Left lung (tissue), 10 donors: ENCODE results near the gene LRMDA. TPM values are rescaled to one million over a fixed set of nuclear protein-coding genes. Genes with fewer than 3 reads are reported as not detected.

Experiments used
- ATAC-seq: fragments of 200-7000 bp; cut with Tn5 transposase; one replicate; pipeline ENCODE4 v1.9.1; 2020; ENCODE audit warnings: moderate library complexity
- DNase-seq, 4 donors: peaks; one replicate each; pipeline ENCODE4 v3.0.0-alpha.2; 2013 to 2020
- H3K27ac ChIP-seq, 2 donors: fragments of 200-600 bp; sonication (generic) in 1 of 2; one replicate each; pipeline versions ENCODE4 v1.5.0 to v1.8.0; 2020 to 2021
- H3K27me3 ChIP-seq, 2 donors: fragments of 200-600 bp; sonication (generic) in 1 of 2; one replicate each; pipeline versions ENCODE4 v1.5.0 to v1.8.0; 2020 to 2021
- H3K36me3 ChIP-seq, 2 donors: fragments of 200-600 bp; sonication (generic) in 1 of 2; one replicate each; pipeline versions ENCODE4 v1.5.0 to v1.8.0; 2020 to 2021
- H3K4me1 ChIP-seq, 2 donors: fragments of 200-600 bp; one replicate each; pipeline ENCODE4 v1.8.0; 2021
- H3K4me3 ChIP-seq, 2 donors: fragments of 200-600 bp; sonication (generic) in 1 of 2; one replicate each; pipeline versions ENCODE4 v1.5.0 to v1.8.0; 2020 to 2021; ENCODE audit warnings: mild to moderate bottlenecking in 1 of 2
- H3K9me3 ChIP-seq, 2 donors: fragments of 200-600 bp; sonication (generic) in 1 of 2; one replicate each; pipeline versions ENCODE4 v1.5.0 to v1.8.0; 2020 to 2021
- intact Hi-C, 2 donors: fragments of 100-400 bp; cut with DNase I; formaldehyde crosslinking; loops; one replicate each; pipeline versions ENCODE4 v1.11.2 to v1.14.2; 2022
- polyA plus RNA-seq, 6 donors: library from polyadenylated mRNA; unstranded; fragments of 120-200 nt; gene quantifications; one replicate each; pipeline ENCODE4 v1.2.1, GENCODE V29; 2013; ENCODE audit not compliant: insufficient read length in 6 of 6
- total RNA-seq, 2 donors: library from RNA; stranded (reverse); fragmentation: NEBNext Ultra II Directional; extraction: Animal tissue kit (Norgen Biotek cat#: 25700); gene quantifications; one replicate each; pipeline ENCODE4 v1.2.1, GENCODE V29; 2021
- TF ChIP-seq, protein P1 (sequence below), 2 donors: fragments of 200-600 bp; sonication (generic) in 1 of 2; IDR thresholded peaks; one replicate each; pipeline versions ENCODE4 v1.5.0 to v1.8.0; 2021; ENCODE audit warnings: antibody characterized with exemption in 2 of 2
- donor health status: DM: no; HTN: yes; CAD: no.
- donor health status: DM: no; HTN: no; CAD: no.

Gene LRMDA
- total and polyA plus RNA-seq, 8 donors, result 13.9 to 23.6 (median 18.7) TPM

DNA sequence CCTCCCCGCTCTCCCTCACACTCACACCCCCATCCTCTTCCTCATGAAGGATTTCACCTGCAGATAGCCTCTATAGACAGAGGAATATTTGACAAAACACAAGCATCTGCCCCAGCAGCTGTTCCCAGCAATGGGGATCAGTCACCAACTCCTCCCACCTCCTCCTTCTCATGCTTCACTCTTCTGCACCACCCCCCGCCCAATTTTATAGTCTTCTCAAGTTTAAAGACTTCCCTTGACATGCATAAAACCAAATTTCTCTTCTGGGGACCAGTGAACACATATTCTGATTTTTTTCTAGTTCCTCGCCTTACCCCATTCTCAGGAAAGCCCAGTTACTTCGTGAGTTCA lies 654.4 kb downstream of the LRMDA start:
- Histone ChIP-seq H3K4me3 (no peak overlapping the region), H3K27me3 (no peaks in the 10 kb centered on the region), H3K9me3 (no peaks in the 10 kb centered on the region), H3K4me1 (no peaks in the 10 kb centered on the region), H3K27ac (no peak overlapping the region), H3K36me3 (no peaks in the 10 kb centered on the region)
- ATAC-seq, result no peak
- intact Hi-C loops, result no loop called here
- TF ChIP-seq, protein P1, sequence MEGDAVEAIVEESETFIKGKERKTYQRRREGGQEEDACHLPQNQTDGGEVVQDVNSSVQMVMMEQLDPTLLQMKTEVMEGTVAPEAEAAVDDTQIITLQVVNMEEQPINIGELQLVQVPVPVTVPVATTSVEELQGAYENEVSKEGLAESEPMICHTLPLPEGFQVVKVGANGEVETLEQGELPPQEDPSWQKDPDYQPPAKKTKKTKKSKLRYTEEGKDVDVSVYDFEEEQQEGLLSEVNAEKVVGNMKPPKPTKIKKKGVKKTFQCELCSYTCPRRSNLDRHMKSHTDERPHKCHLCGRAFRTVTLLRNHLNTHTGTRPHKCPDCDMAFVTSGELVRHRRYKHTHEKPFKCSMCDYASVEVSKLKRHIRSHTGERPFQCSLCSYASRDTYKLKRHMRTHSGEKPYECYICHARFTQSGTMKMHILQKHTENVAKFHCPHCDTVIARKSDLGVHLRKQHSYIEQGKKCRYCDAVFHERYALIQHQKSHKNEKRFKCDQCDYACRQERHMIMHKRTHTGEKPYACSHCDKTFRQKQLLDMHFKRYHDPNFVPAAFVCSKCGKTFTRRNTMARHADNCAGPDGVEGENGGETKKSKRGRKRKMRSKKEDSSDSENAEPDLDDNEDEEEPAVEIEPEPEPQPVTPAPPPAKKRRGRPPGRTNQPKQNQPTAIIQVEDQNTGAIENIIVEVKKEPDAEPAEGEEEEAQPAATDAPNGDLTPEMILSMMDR (IDR thresholded peaks at IDR 0.05), result no peak
- no peak for DNase-seq

DNA sequence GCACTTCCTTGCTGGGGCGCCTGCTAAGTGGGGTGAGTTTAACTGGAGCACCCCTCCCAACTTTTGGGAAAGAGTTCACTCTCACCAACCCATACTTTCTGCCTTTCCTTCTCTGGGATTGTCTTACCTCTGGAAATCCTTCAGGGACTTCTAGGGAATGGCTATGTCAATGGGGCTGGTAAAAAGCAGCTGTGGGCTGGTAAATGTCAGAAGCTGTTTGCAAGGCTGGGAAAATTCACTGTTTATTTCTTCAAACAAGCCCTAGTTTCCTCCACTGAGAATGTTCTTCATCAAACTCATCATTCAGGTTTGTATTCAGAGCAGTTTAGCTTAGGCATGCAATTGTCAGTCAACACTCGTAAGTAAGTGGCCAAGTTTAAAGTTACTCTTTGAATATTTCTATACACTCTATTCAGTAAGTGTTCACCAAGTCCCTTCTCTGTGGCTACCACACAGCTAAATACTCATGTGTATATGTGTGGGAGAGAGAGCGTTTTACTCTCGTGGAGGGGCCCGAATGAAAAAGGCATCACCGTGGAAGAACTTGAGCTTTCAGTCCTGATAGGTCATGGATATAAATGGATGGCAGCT lies 654.8 kb downstream of the LRMDA start:
- H3K36me3 ChIP-seq, result no peaks in the 10 kb centered on the region
- intact Hi-C loops, result no loop called here
- TF ChIP-seq, protein P1 (IDR thresholded peaks at IDR 0.05), result no peak
- DNase-seq (no peak), ATAC-seq (peak; percentile 24)
- H3K27me3 ChIP-seq, result no peaks in the 10 kb centered on the region
- no peak overlapping the region for H3K4me3 ChIP-seq
- no peak overlapping the region for H3K27ac ChIP-seq
- H3K4me1 ChIP-seq, result no peaks in the 10 kb centered on the region
- no peaks in the 10 kb centered on the region for H3K9me3 ChIP-seq

DNA sequence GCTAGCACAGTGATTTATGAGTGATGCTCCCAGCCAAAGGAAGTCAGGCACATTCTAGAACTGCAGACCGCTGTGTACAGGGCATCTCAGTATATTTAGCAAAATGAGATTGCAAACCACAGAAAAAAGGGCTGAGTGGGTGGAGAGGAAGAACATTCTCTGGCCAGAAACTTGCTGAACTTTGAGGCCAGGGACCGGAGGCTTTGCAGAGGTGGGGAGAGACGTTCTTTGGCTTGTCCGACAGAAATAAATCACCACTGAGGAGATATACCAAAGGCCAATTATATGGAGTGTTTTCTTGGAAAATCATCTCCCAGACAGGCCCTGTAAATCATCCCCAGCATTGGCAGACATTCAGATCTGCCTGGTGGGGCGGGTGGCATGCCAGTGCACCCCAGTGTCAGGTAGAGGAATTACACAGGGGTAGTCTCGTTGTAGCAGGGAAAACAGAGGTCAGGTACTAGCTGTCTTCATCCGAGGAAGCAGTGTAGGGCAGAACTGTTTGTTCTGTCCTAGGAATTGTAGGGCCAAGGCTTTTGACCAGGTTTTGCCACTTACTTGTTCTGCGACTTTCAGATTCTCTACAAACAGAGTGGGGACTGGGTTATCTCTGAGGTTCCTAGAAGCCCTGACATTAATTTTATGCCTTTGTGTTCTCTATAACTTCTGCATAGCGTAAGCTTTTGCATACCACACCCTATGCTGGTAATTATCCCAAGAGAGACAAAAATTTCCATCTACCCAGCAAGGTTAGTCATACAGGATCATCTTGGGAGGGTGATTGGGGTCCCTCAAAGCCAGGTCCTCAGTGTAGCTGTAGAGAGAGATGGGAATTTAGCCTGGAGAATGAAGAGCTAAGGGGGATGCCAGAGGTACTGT lies 655.6 kb downstream of the LRMDA start:
- no peaks in the 10 kb centered on the region for H3K4me1 ChIP-seq
- intact Hi-C loops, result no loop called here
- DNase-seq, result no peak
- no peaks in the 10 kb centered on the region for H3K36me3 ChIP-seq
- ATAC-seq, result peak; percentile 74
- H3K27me3 ChIP-seq, result no peaks in the 10 kb centered on the region
- TF ChIP-seq, protein P1 (IDR thresholded peaks at IDR 0.05), result peak in 1 of 2 donors; percentile 43
- no peak overlapping the region for H3K27ac ChIP-seq
- H3K4me3 ChIP-seq, result no peak overlapping the region
- H3K9me3 ChIP-seq, result no peaks in the 10 kb centered on the region

DNA sequence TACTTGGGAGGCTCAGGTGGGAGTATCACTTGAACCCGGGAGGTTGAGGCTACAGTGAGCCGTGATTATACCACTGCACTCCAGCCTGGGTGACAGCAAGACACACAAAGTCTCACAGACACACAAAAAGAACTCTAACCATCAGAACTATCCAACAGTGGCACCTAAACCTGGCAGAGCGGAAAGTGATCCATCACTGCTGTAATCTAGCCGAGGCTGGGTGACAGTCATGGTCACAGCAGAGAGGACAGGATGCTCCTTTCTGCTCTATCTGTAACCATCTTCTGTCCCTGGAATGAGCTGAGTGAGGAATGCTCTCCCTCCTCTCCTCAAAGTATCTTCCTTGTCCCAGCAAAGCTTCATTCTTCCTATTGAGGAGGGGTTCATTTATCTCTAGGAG lies 656.6 kb downstream of the LRMDA start:
- no peak for DNase-seq
- Histone ChIP-seq H3K27me3 (no peaks in the 10 kb centered on the region), H3K36me3 (no peaks in the 10 kb centered on the region), H3K9me3 (no peaks in the 10 kb centered on the region), H3K4me1 (no peaks in the 10 kb centered on the region), H3K4me3 (no peak overlapping the region), H3K27ac (no peak overlapping the region)
- intact Hi-C loops, result no loop called here
- TF ChIP-seq, protein P1 (IDR thresholded peaks at IDR 0.05), result no peak
- ATAC-seq, result no peak

DNA sequence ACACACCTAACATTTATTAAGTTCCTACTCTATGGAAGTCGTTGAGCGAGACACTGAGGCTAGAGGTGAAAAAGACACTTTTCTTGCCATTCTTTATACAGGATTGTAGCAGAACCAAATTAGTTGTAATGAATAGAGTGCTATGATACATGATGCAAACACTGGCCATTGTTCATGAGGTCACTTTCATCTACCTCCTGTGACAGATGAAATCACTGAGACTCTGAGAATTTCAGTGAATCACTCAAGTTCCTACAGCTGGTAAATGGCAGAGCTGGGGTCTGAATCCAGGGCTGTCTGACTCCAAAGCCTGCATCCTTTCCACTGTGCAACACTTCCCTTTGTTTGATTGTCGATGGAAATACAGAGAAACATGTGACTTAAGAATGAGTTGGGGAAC lies 657.6 kb downstream of the LRMDA start:
- no peaks in the 10 kb centered on the region for H3K27me3 ChIP-seq
- H3K9me3 ChIP-seq, result no peaks in the 10 kb centered on the region
- no peak for DNase-seq
- ATAC-seq, result no peak
- no peaks in the 10 kb centered on the region for H3K4me1 ChIP-seq
- TF ChIP-seq, protein P1 (IDR thresholded peaks at IDR 0.05), result no peak
- H3K27ac ChIP-seq, result no peak overlapping the region
- H3K36me3 ChIP-seq, result no peaks in the 10 kb centered on the region
- intact Hi-C loops, result no loop called here
- H3K4me3 ChIP-seq, result no peak overlapping the region
